Right lobe of liver (tissue), 6 donors: ENCODE measurements around the gene COL9A1. TPM values are rescaled to one million over a fixed set of nuclear protein-coding genes. Genes with fewer than 3 reads are reported as not detected.

Experiments
- ATAC-seq, 4 donors: fragments of 200-7000 bp; cut with Tn5 transposase; one replicate each; pipeline ENCODE4 v1.9.1; 2020; ENCODE audit warnings: mild to moderate bottlenecking in 4 of 4, moderate library complexity in 4 of 4
- DNase-seq, 3 donors: peaks; one replicate each; pipeline ENCODE4 v3.0.0-alpha.2; 2020
- H3K27ac ChIP-seq, 3 donors: fragments of 200-600 bp; one replicate each; pipeline ENCODE4 v1.8.0; 2022
- H3K27me3 ChIP-seq, 2 donors: fragments of 200-600 bp; one replicate each; pipeline ENCODE4 v1.8.0; 2022
- H3K36me3 ChIP-seq, 4 donors: fragments of 200-600 bp; sonication (generic) in 1 of 4; one replicate each; pipeline versions ENCODE4 v1.5.1 to v1.8.0; 2017 to 2022; ENCODE audit warnings: control low read depth in 1 of 4
- H3K4me1 ChIP-seq, 4 donors: fragments of 200-600 bp; sonication (generic) in 1 of 4; one replicate each; pipeline versions ENCODE4 v1.5.1 to v1.8.0; 2017 to 2022; ENCODE audit warnings: control low read depth in 1 of 4
- H3K4me3 ChIP-seq, 3 donors: fragments of 200-600 bp; one replicate each; pipeline ENCODE4 v1.8.0; 2022
- H3K9me3 ChIP-seq, 4 donors: fragments of 200-600 bp; sonication (generic) in 1 of 4; one replicate each; pipeline versions ENCODE4 v1.5.1 to v1.8.0; 2017 to 2022; ENCODE audit warnings: control low read depth in 1 of 4
- POLR2A ChIP-seq: fragments of 450-650 bp; IDR thresholded peaks from one replicate; pipeline ENCODE4 v1.6.1; 2017; ENCODE audit warnings: antibody characterized with exemption, mild to moderate bottlenecking
- WGBS: methylation state at CpG from one replicate; pipeline ENCODE4 v1.1.6; 2018; ENCODE audit warnings: low coverage, low lambda C conversion rate; ENCODE audit not compliant: insufficient coverage; ENCODE audit errors: missing lambda C conversion rate; 5-methylcytosine and 5-hydroxymethylcytosine counted together
- intact Hi-C, 2 donors: fragments of 100-400 bp; cut with DNase I; formaldehyde crosslinking; loops; one replicate each; pipeline versions ENCODE4 v1.11.2 to v1.14.1; 2022
- total RNA-seq, 6 experiments: library from RNA; depleted of rRNA in 2 of 6; stranded (reverse); fragments of >200 nt in 2 of 6; fragmentation: NEBNext Ultra II Directional in 3 of 6; extraction: Animal tissue kit (Norgen Biotek cat#: 25700) in 3 of 6; gene quantifications; one replicate each; pipeline versions ENCODE4 v1.1.0 to v1.2.4, GENCODE V29; 2016 to 2023
- TF ChIP-seq, protein P1 (sequence below), 4 donors: fragments of 200-600 bp in 3 of 4; fragments of 450-650 bp in 1 of 4; IDR thresholded peaks; one replicate each; pipeline versions ENCODE4 v1.5.1 to v1.8.0; 2016 to 2022; ENCODE audit warnings: antibody characterized with exemption in 4 of 4, mild to moderate bottlenecking in 2 of 4
- donor health status: DM: no; HTN: yes; CAD: no.
- donor health status: DM: no; HTN: no; CAD: no.
- donor health status: DM: no; HTN: no; CAD: no.
- donor health status: DM: no; HTN: yes; CAD: no.
- donor health status: DM: no; HTN: yes; CAD: no.

Gene COL9A1
- total RNA-seq, 6 experiments from 2014 or later = 0.11 TPM; not detected in 5

DNA sequence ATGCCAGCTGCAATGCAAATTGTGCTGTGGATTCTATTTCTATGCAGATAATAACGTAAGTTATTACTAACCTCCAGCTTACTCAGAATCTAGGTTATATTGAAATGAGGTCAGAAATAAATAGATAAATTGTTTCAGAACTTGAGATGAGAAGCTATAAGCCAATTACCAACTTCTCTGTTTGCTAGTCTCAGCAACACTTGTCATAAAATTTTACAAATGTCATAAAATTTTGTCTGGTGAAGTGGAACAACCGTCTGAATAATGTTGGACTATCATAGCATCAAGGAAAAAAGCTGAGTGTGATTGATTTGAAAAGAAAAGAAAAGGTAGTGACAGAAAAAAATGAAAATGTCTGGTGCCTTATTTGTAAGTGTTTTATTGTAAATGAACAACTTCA, 36.7 kb downstream of the COL9A1 start:
- no peaks in the 10 kb centered on the region for H3K9me3 ChIP-seq
- H3K4me3 ChIP-seq = no peak overlapping the region
- no peaks in the 10 kb centered on the region for H3K36me3 ChIP-seq
- H3K27me3 ChIP-seq = no peaks in the 10 kb centered on the region
- WGBS = 39% methylated on average over 2 of the region's 2 CpGs
- H3K27ac ChIP-seq = no peak overlapping the region
- no peak for DNase-seq
- intact Hi-C loops = no loop called here
- no peak for ATAC-seq
- no peaks in the 10 kb centered on the region for H3K4me1 ChIP-seq
- TF ChIP-seq, protein P1, sequence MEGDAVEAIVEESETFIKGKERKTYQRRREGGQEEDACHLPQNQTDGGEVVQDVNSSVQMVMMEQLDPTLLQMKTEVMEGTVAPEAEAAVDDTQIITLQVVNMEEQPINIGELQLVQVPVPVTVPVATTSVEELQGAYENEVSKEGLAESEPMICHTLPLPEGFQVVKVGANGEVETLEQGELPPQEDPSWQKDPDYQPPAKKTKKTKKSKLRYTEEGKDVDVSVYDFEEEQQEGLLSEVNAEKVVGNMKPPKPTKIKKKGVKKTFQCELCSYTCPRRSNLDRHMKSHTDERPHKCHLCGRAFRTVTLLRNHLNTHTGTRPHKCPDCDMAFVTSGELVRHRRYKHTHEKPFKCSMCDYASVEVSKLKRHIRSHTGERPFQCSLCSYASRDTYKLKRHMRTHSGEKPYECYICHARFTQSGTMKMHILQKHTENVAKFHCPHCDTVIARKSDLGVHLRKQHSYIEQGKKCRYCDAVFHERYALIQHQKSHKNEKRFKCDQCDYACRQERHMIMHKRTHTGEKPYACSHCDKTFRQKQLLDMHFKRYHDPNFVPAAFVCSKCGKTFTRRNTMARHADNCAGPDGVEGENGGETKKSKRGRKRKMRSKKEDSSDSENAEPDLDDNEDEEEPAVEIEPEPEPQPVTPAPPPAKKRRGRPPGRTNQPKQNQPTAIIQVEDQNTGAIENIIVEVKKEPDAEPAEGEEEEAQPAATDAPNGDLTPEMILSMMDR (IDR thresholded peaks at IDR 0.05) = no peak
- no peak for TF ChIP-seq POLR2A

DNA sequence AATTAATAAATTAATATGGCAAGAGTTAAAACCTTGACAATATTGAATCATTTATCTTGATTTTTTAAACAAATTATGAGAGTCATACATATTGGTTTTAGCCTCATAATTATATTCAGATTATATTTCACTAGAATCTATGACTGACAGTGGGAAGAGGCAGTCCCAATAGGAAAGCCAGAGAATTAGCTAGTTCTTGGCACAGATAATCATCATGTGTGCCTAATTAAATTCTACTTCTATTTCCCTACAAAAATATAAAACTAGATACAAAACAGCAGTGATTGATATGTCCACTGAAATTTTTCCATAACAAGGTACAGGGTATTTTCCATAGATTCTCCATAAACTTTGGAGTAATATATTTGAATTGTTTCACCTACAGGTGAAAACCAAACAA, 38.6 kb downstream of the COL9A1 start:
- no peaks in the 10 kb centered on the region for H3K36me3 ChIP-seq
- no peak for TF ChIP-seq POLR2A
- TF ChIP-seq, protein P1 (IDR thresholded peaks at IDR 0.05) = no peak
- ATAC-seq (no peak), DNase-seq (no peak)
- no peaks in the 10 kb centered on the region for H3K27me3 ChIP-seq
- no peaks in the 10 kb centered on the region for H3K9me3 ChIP-seq
- intact Hi-C loops = no loop called here
- H3K4me3 ChIP-seq = no peak overlapping the region
- H3K27ac ChIP-seq = no peak overlapping the region
- H3K4me1 ChIP-seq = no peaks in the 10 kb centered on the region

DNA sequence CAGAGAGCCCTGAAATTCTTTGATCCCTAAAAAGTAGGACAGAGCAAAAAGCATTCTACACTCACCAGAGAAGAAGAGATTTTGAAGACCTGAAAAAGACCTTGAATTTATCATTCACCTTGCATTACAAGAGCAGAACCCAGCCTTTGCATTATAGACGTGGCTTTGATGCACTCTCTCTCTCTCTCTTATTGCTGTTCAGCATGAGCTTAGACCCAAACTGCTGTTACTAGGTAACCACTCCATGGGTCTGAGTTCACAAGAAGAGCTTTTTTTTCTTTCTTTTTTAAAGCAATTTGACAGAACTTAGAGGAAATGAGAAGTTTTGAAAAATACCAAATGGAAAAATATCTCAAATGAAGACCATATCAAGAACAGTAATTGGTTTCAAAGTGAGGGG, 44.4 kb downstream of the COL9A1 start:
- intact Hi-C loops = no loop called here
- 20% methylated on average over 1 of the region's 1 CpG for WGBS
- TF ChIP-seq POLR2A = no peak

DNA sequence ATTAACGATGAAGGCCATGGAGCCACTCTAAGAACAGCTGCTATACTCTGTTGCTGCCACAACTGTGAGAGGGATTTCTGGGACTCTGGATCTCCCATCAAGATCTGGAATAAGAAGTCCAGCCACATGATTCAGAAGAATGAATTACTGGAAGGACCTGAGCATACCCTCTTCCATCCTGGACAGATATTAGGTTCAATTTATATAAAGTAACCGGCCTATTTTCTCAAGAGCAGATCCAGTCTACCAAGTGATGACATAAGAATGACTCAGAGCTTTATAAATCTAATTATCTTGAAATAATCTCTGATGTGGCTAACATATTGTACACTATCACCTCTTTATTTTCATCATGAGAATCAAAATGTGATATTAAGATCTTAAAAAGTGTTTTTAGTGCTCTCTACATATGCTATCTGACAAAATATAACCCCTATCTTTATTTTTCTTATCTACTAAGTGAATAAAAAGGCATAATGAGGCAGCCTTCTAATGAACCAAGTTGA, 45.1 kb downstream of the COL9A1 start:
- Histone ChIP-seq H3K27ac (no peak overlapping the region), H3K9me3 (no peaks in the 10 kb centered on the region), H3K36me3 (no peaks in the 10 kb centered on the region), H3K4me3 (no peak overlapping the region), H3K27me3 (no peaks in the 10 kb centered on the region), H3K4me1 (no peaks in the 10 kb centered on the region)
- no peak for DNase-seq
- TF ChIP-seq POLR2A = no peak
- TF ChIP-seq, protein P1 (IDR thresholded peaks at IDR 0.05) = no peak
- intact Hi-C loops = no loop called here
- WGBS = 76% methylated on average over 2 of the region's 2 CpGs
- ATAC-seq = no peak

More for the DNA sequence above, 44.4 kb downstream of the COL9A1 start:
- DNase-seq = no peak
- Histone ChIP-seq H3K27ac (no peak overlapping the region), H3K36me3 (no peaks in the 10 kb centered on the region), H3K4me3 (no peak overlapping the region), H3K9me3 (no peaks in the 10 kb centered on the region), H3K4me1 (no peaks in the 10 kb centered on the region), H3K27me3 (no peaks in the 10 kb centered on the region)
- no peak for ATAC-seq

DNA sequence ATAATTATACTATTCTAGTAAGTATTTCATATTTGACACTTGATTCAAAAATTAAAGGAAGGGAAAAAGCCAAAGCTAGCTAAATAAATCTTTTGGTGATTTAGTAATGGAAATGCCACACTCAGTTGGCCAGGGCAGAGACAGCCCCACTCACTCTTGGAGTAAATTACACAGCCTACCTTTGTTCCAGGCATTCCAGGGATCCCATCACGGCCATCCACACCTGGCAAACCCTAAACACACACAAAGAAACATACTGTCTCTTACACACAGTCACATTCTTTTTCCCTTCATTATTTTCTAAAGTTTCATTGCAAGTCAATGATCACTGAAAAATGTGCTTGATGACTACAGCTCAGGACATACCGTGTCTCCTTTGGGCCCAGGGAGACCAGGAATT, 48.1 kb downstream of the COL9A1 start:
- ATAC-seq (no peak), DNase-seq (no peak)
- no peak for TF ChIP-seq POLR2A
- TF ChIP-seq, protein P1 (IDR thresholded peaks at IDR 0.05) = no peak
- Histone ChIP-seq H3K27me3 (no peaks in the 10 kb centered on the region), H3K36me3 (no peaks in the 10 kb centered on the region), H3K27ac (no peak overlapping the region), H3K4me1 (no peaks in the 10 kb centered on the region), H3K9me3 (no peaks in the 10 kb centered on the region), H3K4me3 (no peak overlapping the region)
- intact Hi-C loops = no loop called here
- 47% methylated on average over 2 of the region's 2 CpGs for WGBS
